Measurements from ENCODE around the gene BAK1.
A peak's percentile ranks its signal among the peaks of the same experiment; 100 is the strongest.
"Not testable (repeated sequence)": the region's sequence is repeated elsewhere in the genome, so short reads cannot be mapped to it uniquely, and the experiment has no call there.

Gene BAK1

DNA sequence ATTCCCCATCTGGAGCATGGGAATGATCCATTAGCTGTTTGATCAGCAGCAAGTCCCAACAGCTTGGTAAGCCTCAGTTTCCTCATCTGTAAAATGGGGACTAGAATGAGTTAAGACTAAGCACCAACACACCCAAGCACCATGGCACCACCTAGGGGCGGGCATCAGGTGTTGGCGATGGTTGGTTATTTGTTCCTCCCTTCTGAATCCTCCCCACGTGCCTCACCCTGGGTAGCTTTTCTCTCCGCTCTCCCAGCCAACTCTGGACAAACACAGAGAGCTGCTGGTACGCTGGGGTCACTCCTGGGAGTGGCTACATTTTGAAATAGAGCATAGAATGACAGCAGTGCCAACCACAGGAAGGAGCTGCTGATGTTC lies 27.7 kb upstream of the BAK1 start:
- no peak for DNase-seq

DNA sequence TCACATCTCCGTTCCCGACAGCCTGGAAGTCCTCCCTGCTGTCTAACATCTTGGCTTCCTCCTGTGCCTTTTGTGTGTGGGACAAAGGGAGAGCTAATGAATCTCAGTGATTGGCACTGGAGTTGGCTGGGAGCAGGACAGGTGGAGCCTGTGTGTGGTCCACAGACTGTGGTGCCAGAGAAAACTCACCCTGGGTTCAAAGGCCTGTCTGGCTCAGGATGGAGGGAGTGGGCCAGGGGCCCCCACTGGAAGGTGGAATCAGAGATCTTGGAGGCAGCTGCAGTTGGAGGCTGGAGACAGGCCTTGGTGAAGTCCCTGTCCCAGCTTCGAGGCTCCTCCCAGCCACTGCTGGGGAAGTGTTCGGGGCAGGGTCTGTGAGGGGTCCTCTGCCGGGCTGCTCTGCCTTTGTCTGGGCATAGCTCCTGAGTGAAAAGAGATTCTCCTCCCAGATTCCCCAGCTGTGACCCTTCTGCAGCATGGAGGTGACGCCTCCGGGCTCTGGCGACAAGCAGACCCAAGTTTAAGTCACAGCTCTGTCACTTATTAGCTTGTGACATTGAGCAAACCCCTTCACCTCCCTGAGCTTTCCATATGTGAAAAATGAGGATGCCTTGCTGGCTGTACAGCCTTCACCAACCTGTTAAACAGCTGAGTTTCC lies 27.2 kb upstream of the BAK1 start:
- DNase-seq: no peak

DNA sequence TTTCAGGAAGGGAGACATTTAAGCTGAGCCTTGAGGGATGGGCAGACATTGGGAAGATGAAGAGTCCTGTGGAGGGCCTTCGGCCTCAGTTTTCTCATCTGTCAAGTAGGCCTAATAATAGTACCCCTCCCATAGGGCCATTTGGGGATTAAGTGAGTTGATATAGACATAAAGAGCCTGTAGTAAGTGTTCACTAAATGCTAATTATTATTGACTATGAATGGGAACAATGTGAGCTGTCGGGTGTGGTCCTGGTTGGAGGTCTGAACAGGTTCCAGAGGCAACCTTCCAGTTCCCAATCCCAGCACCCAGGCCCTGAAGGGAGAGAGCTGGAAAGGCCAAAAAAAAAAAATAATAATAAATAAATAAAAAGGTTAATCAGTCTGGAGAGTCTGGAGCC lies 26.6 kb upstream of the BAK1 start:
- no peak for DNase-seq

DNA sequence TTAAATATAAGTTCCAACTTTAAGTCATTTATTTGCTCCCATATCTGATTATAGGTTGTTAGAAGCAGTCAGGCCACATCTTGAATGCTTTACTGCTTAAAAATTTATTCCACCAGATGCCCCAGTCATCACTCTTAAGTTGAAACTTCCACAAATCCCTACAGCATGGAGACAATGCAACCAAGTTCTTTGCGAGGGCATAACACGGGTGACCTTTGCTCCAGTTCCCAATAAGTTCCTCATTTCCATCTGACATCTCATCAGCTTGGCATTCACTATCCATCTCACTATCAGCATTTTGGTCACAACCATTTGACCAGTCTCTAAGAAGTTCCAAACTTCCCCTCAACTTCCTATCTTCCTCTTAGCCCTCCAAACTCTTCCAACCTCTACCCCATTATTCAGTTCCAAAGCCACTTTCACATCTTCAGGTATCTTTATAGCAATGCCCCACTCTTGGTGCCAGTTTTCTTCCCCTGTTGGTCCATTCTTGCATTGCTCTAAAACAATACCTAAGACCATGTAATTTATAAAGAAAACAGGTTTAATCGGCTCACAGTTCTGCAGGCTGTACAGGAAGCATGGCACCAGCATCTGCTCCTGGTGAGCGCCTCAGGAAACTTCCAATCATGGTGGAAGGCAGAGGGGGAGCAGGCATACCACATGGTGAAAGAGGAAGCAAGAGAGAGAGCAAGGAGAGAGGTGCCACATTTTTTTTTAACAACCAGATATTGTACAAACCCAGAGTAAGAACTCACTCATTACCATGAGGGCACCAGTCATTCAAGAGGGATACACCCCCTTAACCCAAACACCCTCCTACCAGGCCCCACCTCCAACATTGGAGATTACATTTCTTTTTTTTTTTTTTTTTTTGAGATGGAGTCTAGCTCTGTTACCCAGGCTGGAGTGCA lies 25.1 kb upstream of the BAK1 start:
- DNase-seq: no peak

DNA sequence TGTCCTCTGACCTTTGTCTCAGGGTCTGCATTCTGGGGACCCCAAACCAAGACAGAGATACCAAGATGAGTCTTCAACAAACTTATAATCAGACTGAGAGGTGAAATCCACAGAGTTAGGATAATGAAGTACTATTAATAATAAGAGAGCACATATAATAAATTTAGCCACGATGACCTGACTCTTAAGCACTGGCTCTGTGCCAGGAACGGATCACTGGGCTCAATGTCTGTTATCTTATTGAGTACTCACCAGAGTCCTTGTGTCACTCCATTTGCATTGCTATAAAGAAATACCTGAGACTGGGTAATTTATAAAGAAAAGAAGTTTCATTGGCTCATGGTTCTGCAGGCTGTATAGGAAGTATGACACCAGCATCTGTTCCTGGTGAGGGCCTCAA lies 22.1 kb upstream of the BAK1 start:
- no peak for DNase-seq

DNA sequence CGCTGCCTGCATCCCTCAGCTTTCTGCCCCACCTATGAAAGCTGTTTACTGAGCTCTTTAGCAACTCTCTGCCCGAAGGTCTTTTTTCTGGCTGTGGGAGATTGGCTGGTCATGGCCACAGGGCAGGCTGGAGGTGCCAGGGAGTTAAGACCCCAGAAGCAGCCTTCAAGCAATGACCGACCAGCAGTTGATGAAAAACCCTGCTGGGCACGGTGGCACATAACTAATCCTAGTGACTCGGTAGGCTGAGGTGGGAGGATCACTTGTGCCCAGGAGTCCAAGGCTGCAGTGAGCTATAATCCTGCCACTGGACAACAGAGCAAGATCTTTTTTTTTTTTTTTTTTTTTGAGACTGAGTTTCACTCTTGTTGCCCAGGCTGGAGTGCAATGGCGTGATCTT lies 20.7 kb upstream of the BAK1 start:
- DNase-seq: no peak

DNA sequence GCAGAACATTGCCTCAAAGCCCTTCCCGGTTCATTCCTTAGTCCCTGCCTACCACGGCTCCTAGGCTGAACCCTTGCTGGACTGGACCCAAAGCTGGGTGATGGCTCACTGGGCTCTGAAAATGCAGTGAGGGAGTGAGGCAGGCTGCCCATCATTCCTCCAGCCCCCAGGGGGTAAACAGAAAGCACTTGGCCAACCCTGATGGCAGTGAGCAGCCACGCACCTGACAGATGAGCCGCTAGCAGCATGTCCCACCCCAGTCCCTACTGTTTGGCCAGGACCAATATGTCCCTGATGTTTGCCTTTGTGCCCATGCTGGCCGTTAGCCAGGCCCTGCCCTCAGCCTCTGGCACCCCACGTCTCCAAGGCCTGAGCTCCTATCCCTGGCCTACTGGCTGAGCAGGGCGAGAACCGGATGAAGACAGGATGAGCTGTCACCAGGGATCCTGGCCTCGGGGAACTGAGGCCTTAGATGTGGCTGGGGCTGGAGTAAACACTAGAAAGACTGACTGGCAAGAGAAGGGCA lies 19.4 kb upstream of the BAK1 start:
- DNase-seq: no peak

DNA sequence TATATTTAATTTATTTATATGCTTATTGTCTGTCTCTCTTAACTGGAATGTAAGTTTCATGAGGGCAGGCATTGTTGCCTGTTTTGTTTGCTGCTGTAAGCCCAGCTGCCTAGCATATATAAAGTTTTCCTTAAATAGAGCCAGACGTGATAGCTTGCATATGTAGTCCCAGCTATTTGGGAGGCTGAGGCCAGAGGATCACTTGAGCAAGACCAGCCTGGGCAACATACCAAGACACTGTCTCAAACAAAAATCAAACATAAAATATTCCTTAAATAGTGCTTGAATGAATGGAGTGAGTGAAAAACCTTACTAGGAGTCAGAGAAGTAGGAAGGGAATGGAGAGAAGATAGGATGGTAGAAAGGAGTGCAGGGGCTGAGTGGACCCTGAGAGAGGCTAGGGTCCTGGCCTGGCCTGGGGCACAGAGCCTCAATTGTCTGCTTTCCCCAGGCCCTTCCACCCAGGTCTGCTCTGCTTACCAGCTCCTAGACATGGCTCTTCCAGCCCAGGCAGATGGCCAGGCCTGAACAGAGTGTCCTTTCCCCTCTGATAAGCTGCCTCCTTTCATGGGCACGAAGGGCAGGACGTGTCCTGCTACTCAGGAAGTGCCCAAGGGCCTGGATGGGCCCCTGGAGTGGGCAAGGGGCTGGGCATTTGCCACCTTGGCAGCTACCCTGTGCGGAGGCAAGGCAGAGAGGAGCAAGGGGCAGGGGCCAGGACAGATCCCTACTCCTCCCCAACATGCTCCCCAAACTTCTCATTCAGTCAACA lies 17.7 kb upstream of the BAK1 start:
- no peak for DNase-seq

DNA sequence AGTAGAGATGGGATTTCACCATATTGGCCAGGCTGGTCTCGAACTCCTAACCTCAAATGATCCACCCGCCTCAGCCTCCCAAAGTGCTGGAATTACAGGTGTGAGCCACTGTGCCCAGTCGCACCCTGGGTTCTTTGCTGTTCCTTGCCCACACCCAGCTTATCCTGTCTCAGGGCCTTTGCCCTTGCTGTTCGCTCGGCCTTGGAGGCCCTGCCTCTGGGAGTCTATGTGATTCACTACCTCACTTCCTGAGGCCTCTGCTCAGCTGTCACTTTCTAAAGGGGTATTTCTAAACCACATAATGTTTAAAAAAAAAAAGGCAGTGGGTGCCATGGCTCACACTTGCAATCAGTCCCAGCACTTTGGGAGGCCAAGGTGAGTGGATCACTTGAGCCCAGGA lies 16.8 kb upstream of the BAK1 start:
- DNase-seq: not testable (repeated sequence)

DNA sequence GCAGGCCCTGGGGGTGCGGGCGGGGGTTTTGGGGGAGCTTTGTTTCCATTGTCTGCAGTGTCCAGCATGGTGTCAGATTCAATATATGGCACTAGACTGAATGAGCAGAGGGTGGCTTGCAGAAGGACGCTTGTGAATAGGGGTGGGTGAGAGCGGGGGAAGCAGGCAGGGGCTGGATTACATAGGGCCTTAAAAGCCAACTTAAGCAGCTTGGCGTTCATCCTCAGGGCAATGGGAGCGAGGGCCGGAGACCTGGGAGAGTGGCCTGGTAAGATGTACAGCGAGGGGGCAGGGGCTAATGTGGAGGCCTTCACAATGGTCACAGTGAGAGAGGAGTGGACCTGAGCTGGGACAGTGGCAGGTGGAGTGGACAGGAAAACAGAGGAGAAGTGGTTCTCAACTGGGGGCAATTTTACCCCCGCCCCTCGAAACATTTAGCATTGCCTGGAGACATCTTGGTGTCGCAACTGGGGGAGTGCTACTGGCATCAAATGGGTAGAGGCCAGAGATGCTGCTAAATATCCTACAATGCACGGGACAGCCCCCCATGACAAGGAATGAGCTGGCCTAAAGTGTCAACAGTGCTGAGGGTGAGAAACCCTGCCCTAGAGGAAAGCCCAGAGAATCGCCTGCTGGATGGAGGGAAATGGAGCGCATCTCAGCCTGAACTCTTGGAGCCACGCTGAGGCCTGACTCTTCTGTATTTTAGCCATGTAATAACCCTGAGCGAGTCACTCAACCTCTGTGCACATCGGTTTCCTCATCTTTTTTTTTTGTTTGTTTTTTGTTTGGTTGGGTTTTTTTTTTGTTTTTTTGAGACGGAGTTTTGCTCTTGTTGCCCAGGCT lies 15.1 kb upstream of the BAK1 start:
- no peak for DNase-seq

DNA sequence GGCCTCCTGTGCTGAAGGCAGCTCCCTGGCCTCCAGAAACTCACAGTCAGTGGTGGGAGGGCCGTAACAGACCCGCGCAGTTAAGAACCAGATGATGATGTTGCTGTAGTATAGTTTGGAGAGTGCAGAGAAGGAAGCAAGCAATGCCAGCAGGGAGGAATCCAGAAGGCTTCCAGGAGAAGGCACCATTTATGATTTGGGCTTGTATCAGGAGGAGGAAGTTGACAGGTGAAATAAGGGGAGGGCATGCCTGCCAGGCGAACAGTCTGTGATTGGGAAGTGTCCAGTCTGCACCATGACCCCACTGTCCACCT lies 13.3 kb upstream of the BAK1 start:
- peak; percentile 37 for DNase-seq

DNA sequence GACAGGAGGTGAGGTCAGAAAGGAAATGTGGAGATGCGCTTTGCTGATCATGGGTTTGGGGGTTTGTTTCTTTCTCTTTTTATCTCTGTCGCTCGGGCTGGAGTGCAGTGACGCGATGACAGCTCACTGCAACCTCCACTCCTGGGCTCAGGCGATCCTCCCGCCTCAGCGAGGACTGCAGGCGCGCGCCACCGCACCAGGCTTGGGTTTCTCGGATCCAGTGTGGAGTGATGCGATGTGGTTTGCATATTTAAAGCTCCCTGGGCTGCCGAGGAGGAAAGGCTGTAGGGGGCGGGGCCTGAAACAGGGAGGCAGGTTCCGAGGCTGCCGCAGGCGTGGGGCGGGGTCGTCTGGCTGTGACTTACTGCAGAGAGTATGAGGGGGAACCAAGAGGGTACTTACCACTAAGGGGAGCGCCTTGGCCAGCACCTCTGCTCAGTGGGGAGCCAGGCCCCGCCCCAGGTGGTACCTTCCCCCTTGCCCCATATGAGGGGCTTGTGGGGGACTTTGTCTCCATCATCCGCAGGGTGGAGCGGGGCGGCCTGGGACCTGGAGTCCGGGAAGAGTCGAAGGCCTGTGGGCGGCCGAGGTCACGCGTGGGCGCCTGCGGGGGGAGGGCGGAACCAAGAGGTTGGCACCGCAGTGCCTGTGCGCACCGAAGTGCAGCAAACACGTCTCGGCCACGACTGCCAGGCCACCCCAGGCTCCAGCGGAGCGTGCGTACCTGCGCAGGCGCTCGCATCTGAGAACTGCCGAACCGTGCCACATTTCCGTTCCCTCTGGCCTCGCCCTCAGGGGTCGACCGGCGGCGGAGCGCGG lies 12.7 kb upstream of the BAK1 start:
- peak; percentile 85 for DNase-seq

DNA sequence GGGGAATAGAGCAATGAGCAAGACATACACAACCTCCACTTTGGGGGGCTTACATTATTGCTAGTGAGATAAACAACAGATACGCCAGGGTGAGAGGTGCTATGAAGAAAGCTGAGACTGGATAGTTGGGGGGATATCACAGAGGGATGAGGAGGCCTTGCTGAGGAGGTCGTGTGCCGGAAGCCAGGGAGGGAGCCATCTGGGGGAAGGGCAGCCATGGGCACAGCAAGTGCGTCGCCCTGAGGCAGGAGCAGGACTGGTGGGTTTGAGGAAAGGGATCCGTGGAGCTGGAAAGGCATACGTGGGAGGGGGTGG lies 12.2 kb upstream of the BAK1 start:
- DNase-seq: no peak

DNA sequence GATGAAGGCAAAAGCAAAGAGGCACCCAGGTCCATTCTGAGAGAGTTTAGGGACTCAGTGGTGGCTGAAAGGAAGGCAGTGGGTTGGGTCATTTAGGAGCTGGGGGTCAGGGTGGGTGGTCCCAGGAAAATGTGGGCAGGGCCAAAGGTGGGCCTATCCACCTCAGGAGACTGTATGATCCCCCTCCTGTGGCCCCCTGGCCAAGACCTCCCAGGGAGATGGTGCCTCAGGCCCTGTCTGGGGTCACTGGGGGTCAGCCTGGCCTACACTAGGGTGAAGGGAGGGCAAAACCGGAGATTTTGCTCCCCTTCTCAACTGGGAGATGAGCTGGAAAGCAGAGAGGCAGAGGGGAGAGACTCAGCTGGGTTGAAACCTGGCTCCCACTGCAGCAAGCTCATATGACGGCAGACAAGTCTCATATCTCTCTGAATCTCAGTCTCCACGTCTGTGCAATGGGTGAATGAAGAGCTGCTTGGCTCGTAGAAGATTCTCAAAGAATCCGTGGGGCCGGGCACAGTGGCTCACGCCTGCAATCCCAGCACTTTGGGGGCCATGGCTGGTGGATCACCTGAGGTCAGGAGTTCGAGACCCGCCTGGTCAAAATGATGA lies 11.5 kb upstream of the BAK1 start:
- DNase-seq: no peak

DNA sequence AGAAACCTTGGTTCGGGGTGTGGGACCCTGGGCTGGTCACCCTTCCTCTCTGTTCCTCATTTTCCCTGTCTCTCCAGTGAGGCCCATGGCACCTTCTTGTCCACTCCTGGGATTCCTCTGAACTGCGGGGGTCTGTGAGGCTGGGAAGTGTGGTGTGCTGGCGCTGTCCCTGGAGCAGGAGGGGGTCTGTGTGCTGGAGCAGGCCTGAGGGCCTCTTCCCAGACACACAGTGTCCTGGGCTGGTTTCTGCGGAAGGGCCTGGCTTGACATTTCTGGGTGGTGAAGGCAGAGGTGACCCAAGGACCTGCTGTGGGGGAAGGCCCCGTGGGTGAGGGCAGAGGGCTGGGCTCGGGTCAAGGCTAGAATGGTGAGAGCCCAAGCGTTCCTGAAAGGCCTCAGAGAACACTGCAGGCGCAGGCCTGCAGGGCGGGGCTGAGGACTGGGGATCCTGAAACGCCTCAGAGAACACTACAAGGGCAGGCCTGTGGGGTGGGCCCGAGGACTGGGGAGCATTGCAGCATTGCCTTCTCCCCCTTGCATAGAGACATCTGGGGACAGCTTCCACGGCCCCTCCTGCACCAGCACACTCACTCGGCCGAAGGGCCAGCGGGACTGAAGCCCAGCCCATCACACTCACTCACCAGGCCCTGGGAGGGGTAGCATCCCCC lies 10.6 kb upstream of the BAK1 start:
- DNase-seq: no peak

DNA sequence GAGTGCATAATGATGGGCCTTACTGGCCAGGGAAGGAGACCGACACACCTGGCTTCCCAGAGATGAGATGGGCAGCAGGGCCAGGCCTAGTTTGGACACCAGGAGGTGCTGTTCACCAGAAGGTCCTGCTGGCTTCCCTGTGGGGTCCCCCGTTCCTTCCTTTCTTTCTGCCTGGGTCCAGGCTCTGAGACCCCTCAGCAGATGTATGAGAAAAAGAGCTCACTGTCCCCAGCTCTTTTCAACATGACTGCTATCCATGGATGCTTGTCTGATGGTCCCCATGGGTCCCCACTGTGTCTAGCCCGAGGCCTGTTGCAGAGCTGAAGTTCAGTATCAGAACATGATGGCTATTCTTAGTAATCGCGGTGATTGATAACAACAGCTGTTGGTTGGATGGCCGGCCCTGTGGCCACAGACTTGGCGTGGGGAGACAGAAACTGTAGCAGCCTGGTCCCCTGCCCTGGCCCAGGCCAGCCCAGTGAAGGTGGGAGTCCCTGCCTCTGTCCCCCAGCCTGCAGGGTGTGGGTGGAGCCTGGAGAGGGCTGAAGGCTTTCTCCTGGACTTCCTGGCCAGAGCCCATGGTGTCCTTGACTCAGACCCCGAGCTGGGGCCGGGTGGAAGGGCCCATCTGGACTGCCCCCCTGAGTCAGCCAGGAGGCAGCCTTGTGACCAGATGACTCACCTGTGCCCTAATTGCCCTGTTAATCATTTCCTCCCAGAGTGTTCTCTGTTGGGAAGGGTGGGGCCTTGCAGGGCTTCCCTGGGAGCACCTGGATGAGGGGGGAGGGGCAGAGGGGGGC lies 9.9 kb upstream of the BAK1 start:
- DNase-seq: no peak

DNA sequence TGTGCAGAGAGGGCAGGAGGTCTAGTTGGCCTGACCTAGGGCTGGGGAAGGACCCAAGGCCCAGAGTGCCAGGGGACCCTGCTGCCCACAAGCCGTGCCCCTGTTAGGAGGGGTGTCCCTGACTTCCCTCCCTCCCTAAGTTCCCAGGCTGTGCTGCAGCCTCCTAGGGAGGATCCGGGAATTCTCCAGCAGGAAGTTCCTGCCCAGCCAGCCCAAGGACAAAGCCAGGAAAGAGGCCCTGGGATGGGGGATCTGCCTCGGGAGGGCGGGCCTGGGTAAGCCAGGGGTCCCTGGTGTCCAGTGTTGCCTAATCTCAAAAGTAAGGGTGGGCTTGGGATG lies 9.3 kb upstream of the BAK1 start:
- DNase-seq: no peak

DNA sequence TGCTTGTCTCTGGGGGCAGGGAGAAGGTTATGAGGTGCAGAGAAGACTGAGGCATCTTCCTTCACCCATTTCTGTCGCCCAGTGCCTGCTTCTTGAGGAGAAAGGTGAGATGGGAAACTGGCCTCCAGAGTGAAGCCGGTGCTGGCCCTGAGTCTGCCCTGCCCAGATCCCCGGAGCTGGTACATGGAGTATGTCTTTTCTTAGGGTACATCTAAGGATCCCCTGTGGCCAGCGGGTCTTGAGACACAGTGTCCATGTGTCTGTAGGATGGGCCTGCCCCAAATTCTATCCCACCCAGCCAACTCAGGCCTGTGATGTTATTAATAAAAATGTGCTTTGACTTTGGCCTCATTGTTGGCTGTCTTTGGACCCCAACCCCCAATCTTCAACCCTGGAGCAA lies 8.8 kb upstream of the BAK1 start:
- no peak for DNase-seq

DNA sequence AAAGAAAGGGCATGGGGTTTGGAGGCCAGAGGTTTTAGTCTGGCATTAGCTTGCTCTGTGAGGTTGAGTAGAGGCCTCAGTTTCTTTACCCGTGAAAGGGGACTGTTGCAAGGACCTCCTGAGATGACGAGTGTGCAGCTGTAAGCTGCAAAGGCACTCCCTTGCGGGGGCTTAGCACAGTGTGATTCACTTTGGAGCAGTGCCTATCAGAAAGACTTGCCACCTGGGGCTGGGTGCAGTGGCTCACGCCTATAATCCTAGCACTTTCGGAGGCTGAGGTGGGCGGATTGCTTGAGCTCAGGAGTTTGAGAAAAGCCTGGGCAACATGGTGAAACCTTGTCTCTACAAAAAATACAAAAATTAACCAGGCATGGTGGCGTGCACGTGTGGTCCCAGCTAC lies 7.5 kb upstream of the BAK1 start:
- no peak for DNase-seq

DNA sequence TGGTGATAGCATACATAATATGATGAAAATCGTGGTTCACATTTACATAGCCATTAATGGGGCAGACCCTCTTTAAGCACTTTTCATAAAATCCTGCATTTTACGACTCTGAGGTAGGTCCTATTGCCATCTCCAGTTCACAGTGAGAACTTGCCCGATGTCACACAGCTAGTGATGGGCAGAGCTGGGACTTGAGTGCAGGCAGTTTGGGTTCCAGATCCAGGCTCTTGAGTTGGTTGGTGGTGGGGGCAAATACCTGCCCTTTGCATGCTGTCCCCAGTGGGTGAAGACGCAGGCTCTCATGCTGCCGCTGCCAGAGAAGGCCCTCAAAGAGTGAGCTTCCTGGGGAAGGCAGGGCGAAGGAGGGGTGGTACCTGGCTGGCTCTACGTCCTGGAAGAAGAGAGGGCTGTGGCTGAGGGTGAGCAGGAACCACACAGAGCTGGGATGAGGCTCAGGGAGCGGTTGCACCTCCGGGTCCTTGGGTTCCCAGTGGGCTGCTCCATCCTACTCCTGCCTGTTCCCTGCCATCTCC lies 6.1 kb upstream of the BAK1 start:
- no peak for DNase-seq

All from NCI-H526 treated with DMSO at 0.1 percent for 48 hours (cell line).